ENCODE results near the gene KLK3. TPM values are rescaled to one million over a fixed set of nuclear protein-coding genes. Genes with fewer than 3 reads are reported as not detected.

KLK3 gene
- total and polyA plus RNA-seq, 2 experiments from 2014 or later, result 0.19 TPM; not detected in 1

- no peaks in the 10 kb centered on the region for H3F3A ChIP-seq (replicated peaks; ENCODE audit: low read depth)
- 0 out of 2 replicates have a peak, but pooled peaks cover 5% of the 10 kb centered on the region for H3K27me3 ChIP-seq (ENCODE audit: insufficient read depth)
- peaks cover 9% of the 10 kb centered on the region; the same call in 1 of the 2 replicates for H3K4me1 ChIP-seq (ENCODE audit: insufficient read depth)
- H4K20me1 ChIP-seq (replicated peaks; ENCODE audit: insufficient read depth), result no peaks in the 10 kb centered on the region
- H3K9me2 ChIP-seq (ENCODE audit: insufficient read depth), result no peaks in the 10 kb centered on the region
- H3K4me3 ChIP-seq, result no peak overlapping the region
- no peak overlapping the region for H3K27ac ChIP-seq (ENCODE audit: low read depth)
- no peak overlapping the region for H3K4me3 Mint-ChIP-seq
- TF ChIP-seq CREB1 (CRISPR knock-in tag; IDR thresholded peaks at IDR 0.05; ENCODE audit: low read depth), result no peak
- TF ChIP-seq JUNB (IDR thresholded peaks at IDR 0.05; ENCODE audit: unreplicated experiment), result no peak
- no peak for TF ChIP-seq NANOG (IDR thresholded peaks at IDR 0.05; ENCODE audit: borderline replicate concordance)
- no peak for TF ChIP-seq ZNF462 (CRISPR knock-in tag; IDR thresholded peaks at IDR 0.05)
- no peak for TF ChIP-seq ZNF114 (CRISPR knock-in tag; IDR thresholded peaks at IDR 0.05)
- no peak for TF ChIP-seq CTCF (conservative IDR thresholded peaks at IDR 0.05; ENCODE audit: low read depth in 2 of 2)
- no peak for ATAC-seq
- H3K4me1 Mint-ChIP-seq, result no peaks in the 10 kb centered on the region
- no peak for DNase-seq (ENCODE audit: low spot score)
- H3K9me3 Mint-ChIP-seq, result peaks cover 25% of the 10 kb centered on the region
- H3K36me3 ChIP-seq (ENCODE audit: insufficient read depth), result no peaks in the 10 kb centered on the region
- peaks cover 4% of the 10 kb centered on the region for H3K27me3 Mint-ChIP-seq (ENCODE audit: insufficient read depth, low read depth, poor library complexity)
- no peak overlapping the region for H2AFZ ChIP-seq
- H3K27ac Mint-ChIP-seq, result no peak overlapping the region
- no peaks in the 10 kb centered on the region for H3K79me2 ChIP-seq (replicated peaks; ENCODE audit: insufficient read depth)
- H3K36me3 Mint-ChIP-seq (ENCODE audit: low read depth), result peaks cover 19% of the 10 kb centered on the region
- no peak overlapping the region for H3K4me2 ChIP-seq
Observed at GRCh38 chr19:50874211-50874610, 19.5 kb downstream of the KLK3 start.

All from GM23338 (cell line).